SK-N-SH (cell line): ENCODE results near the gene STK35. TPM values are rescaled to one million over a fixed set of nuclear protein-coding genes. Genes with fewer than 3 reads are reported as not detected.

Source experiments
- CTCF ChIA-PET: fragments of 300-600, 350-600 bp; formaldehyde crosslinking; extraction: SDS; loops from one replicate; lab custom pipeline; 2021; lab: Yijun Ruan, JAX
- POLR2A ChIA-PET: fragments of 350-600 bp; sonication (Branson Sonifier 250); formaldehyde crosslinking; extraction: SDS; loops from one replicate; lab custom pipeline; 2020; ENCODE audit warnings: antibody characterized with exemption, inconsistent platforms; lab: Yijun Ruan, JAX
- DNase-seq: peaks from one replicate; pipeline ENCODE4 v3.0.0; 2012
- H2AFZ ChIP-seq: fragments of 200-600 bp; sonication (generic); 2 replicates; pipeline ENCODE4 v1.8.1; 2016; ENCODE audit warnings: antibody characterized with exemption, mild to moderate bottlenecking, low read depth
- H3F3A ChIP-seq: fragments of 200-600 bp; sonication (generic); replicated peaks from 2 replicates; pipeline ENCODE3; 2016; ENCODE audit warnings: antibody characterized with exemption, mild to moderate bottlenecking; ENCODE audit not compliant: insufficient read depth
- H3K27ac ChIP-seq, 2 experiments: fragments of 200-500 bp in 1 of 2; fragments of 200-600 bp in 1 of 2; sonication (Bioruptor generic) in 1 of 2; sonication (generic), shearing (Covaris generic) in 1 of 2; 2 replicates each; pipeline versions ENCODE4 v1.5.1 to v1.6.1; 2014 to 2016; ENCODE audit warnings: low read depth in 2 of 2, inconsistent platforms in 1 of 2, low read length in 1 of 2, mild to moderate bottlenecking in 1 of 2, mixed read lengths in 1 of 2
- H3K27me3 ChIP-seq: fragments of 200-600 bp; sonication (generic), shearing (Covaris generic); 2 replicates; pipeline ENCODE4 v1.6.1; 2016; ENCODE audit warnings: mixed run types; ENCODE audit not compliant: insufficient read depth
- H3K36me3 ChIP-seq, 2 experiments: fragments of 200-500 bp in 1 of 2; fragments of 200-600 bp in 1 of 2; sonication (Bioruptor generic) in 1 of 2; sonication (generic) in 1 of 2; replicated peaks in 1 of 2; 2 replicates each; pipeline versions ENCODE3 to v1.5.1; 2014 to 2016; ENCODE audit warnings: low read length in 1 of 2, mild to moderate bottlenecking in 1 of 2; ENCODE audit not compliant: insufficient read depth in 2 of 2, control insufficient read depth in 1 of 2
- H3K4me1 ChIP-seq, 2 experiments: fragments of 200-500 bp in 1 of 2; fragments of 200-600 bp in 1 of 2; sonication (Bioruptor generic) in 1 of 2; sonication (generic), shearing (Covaris generic) in 1 of 2; 2 replicates each; pipeline versions ENCODE4 v1.5.1 to v1.6.1; 2014 to 2016; ENCODE audit warnings: low read depth in 1 of 2, low read length in 1 of 2, mixed run types in 1 of 2; ENCODE audit not compliant: insufficient read depth in 2 of 2, control insufficient read depth in 1 of 2
- H3K4me2 ChIP-seq: fragments of 200-600 bp; sonication (generic), shearing (Covaris generic); 2 replicates; pipeline ENCODE4 v1.6.1; 2017; ENCODE audit warnings: mixed run types
- H3K4me3 ChIP-seq, 2 experiments: fragments of 200-500 bp in 1 of 2; fragments of 200-600 bp in 1 of 2; sonication (Bioruptor generic) in 1 of 2; sonication (generic), shearing (Covaris generic) in 1 of 2; 2 replicates each; pipeline versions ENCODE4 v1.5.1 to v1.8.1; 2014 to 2016; ENCODE audit warnings: low read depth in 2 of 2, inconsistent platforms in 1 of 2, low read length in 1 of 2, mild to moderate bottlenecking in 1 of 2, mixed read lengths in 1 of 2, moderate library complexity in 1 of 2
- H3K79me2 ChIP-seq: fragments of 200-600 bp; sonication (generic); 2 replicates; pipeline ENCODE4 v1.8.1; 2017; ENCODE audit warnings: mild to moderate bottlenecking; ENCODE audit not compliant: insufficient read depth
- H3K9ac ChIP-seq: fragments of 200-600 bp; sonication (generic); 2 replicates; pipeline ENCODE4 v1.6.1; 2017; ENCODE audit warnings: mixed run types
- H3K9me2 ChIP-seq: fragments of 200-600 bp; sonication (generic); 2 replicates; pipeline ENCODE4 v1.6.1; 2017; ENCODE audit warnings: mixed run types
- H3K9me3 ChIP-seq: fragments of 200-600 bp; sonication (generic); 2 replicates; pipeline ENCODE4 v1.6.1; 2017; ENCODE audit warnings: mixed run types, mild to moderate bottlenecking, moderate library complexity
- H4K20me1 ChIP-seq: fragments of 200-600 bp; sonication (generic); 2 replicates; pipeline ENCODE4 v1.6.1; 2017; ENCODE audit warnings: mild to moderate bottlenecking, mixed run types; ENCODE audit not compliant: insufficient read depth
- FOXJ3 ChIP-seq: sonication (generic); formaldehyde crosslinking; IDR thresholded peaks from 2 replicates; pipeline ENCODE4 v1.5.1; 2020; ENCODE audit warnings: mild to moderate bottlenecking, missing genetic modification reagents
- FOXM1 ChIP-seq: IDR thresholded peaks from 2 replicates; pipeline ENCODE4 v1.4.0; 2012; ENCODE audit warnings: low read depth, mild to moderate bottlenecking
- GABPA ChIP-seq: IDR thresholded peaks from 2 replicates; pipeline ENCODE4 v1.4.0; 2012; ENCODE audit warnings: low read depth, mild to moderate bottlenecking
- MXI1 ChIP-seq: IDR thresholded peaks from 2 replicates; pipeline ENCODE4 v1.6.1; 2012; ENCODE audit warnings: mild to moderate bottlenecking, low read depth, low read length, improper control_type of control experiment
- NRF1 ChIP-seq: IDR thresholded peaks from 2 replicates; pipeline ENCODE4 v1.6.1; 2012; ENCODE audit warnings: low read depth, mild to moderate bottlenecking, low read length
- POLR2AphosphoS5 ChIP-seq: IDR thresholded peaks from 2 replicates; pipeline ENCODE4 v1.6.1; 2012; ENCODE audit warnings: low read depth, low read length
- RAD21 ChIP-seq: IDR thresholded peaks from 2 replicates; pipeline ENCODE4 v1.6.1; 2012; ENCODE audit warnings: mild to moderate bottlenecking, low read length
- RCOR1 ChIP-seq: fragments of 150-350 bp; IDR thresholded peaks from 2 replicates; pipeline ENCODE4 v1.6.1; 2017; ENCODE audit warnings: antibody characterized with exemption, low read length
- RFX5 ChIP-seq: IDR thresholded peaks from 2 replicates; pipeline ENCODE4 v1.6.1; 2012; ENCODE audit warnings: mild to moderate bottlenecking, improper control_type of control experiment, low read length
- SIN3A ChIP-seq: IDR thresholded peaks from 2 replicates; pipeline ENCODE4 v1.6.1; 2012; ENCODE audit warnings: low read depth, mild to moderate bottlenecking, low read length, moderate library complexity, borderline replicate concordance
- SMC3 ChIP-seq: IDR thresholded peaks from 2 replicates; pipeline ENCODE4 v1.6.1; 2012; ENCODE audit warnings: low read depth, low read length, improper control_type of control experiment
- TAF1 ChIP-seq: IDR thresholded peaks from 2 replicates; pipeline ENCODE4 v1.6.1; 2012; ENCODE audit warnings: low read depth, mild to moderate bottlenecking, low read length, moderate library complexity, borderline replicate concordance
- YY1 ChIP-seq: IDR thresholded peaks from 2 replicates; pipeline ENCODE4 v1.4.0; 2012; ENCODE audit warnings: low read depth, mild to moderate bottlenecking
- WGBS: methylation state at CpG from one replicate; pipeline ENCODE4 v1.1.6; 2017; ENCODE audit warnings: low lambda C conversion rate; 5-methylcytosine and 5-hydroxymethylcytosine counted together
- polyA plus RNA-seq, 3 experiments: library from polyadenylated mRNA; depleted of rRNA; stranded (reverse); fragments of >200 nt; gene quantifications; 2 replicates each; pipeline ENCODE4 v1.2.3, GENCODE V29; 2012
- TF ChIP-seq, protein P1 (sequence below): IDR thresholded peaks from 2 replicates; pipeline ENCODE4 v1.4.0; 2012; ENCODE audit warnings: low read depth, borderline replicate concordance
- TF ChIP-seq, protein P2 (sequence below): fragments of 150-350 bp; IDR thresholded peaks from 2 replicates; pipeline ENCODE4 v1.6.1; 2016; ENCODE audit warnings: mild to moderate bottlenecking, low read depth, low read length
- TF ChIP-seq, protein P3 (sequence below): fragments of 150-350 bp; IDR thresholded peaks from 2 replicates; pipeline ENCODE4 v1.6.1; 2017; ENCODE audit warnings: antibody characterized with exemption, low read length, low read depth, borderline replicate concordance
- TF ChIP-seq, protein P4 (sequence below): IDR thresholded peaks from 2 replicates; pipeline ENCODE4 v1.4.0; 2012; ENCODE audit warnings: low read depth
- TF ChIP-seq, protein P5 (sequence below): IDR thresholded peaks from 2 replicates; pipeline ENCODE4 v1.4.0; 2012; ENCODE audit warnings: low read depth, borderline replicate concordance

The STK35 gene
- polyA plus RNA-seq, 1 of the 3 experiments (the other 2 are of a cell fraction) = 6.7 TPM

DNA sequence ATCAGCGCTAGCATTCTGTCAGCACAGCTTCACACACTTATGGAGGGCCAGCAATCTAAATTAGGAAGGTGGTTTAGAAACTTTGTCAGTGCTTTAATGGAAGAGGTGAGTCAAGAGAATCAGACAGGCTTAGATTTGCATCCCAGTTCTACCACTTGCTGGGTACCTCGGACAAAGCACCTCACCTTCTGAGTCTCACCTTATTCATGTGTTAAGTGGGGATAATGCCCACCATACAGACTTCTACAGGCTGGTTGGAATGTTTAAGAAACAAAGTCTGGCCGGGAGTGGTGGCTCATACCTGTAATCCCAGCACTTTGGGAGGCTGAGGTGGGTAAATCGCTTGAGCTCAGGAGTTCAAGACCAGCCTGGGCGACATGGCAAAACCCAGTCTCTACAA, 12.2 kb upstream of the STK35 start:
- H3K9me3 ChIP-seq = no peaks in the 10 kb centered on the region
- H3K9me2 ChIP-seq = no peaks in the 10 kb centered on the region
- DNase-seq = no peak
- no peaks in the 10 kb centered on the region for H4K20me1 ChIP-seq
- no peak overlapping the region for H3K9ac ChIP-seq
- WGBS = 42% methylated on average over 5 of the region's 5 CpGs
- no peak overlapping the region for H2AFZ ChIP-seq
- POLR2A ChIA-PET = no interaction called here
- H3K4me1 ChIP-seq = no peaks in the 10 kb centered on the region
- H3K4me3 ChIP-seq = no peak overlapping the region
- H3K36me3 ChIP-seq = no peaks in the 10 kb centered on the region
- TF ChIP-seq, protein P1, sequence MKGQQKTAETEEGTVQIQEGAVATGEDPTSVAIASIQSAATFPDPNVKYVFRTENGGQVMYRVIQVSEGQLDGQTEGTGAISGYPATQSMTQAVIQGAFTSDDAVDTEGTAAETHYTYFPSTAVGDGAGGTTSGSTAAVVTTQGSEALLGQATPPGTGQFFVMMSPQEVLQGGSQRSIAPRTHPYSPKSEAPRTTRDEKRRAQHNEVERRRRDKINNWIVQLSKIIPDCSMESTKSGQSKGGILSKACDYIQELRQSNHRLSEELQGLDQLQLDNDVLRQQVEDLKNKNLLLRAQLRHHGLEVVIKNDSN = no peak
- TF ChIP-seq NRF1 (no peak), RCOR1 (no peak), TAF1 (no peak), SIN3A (no peak), SMC3 (no peak), GABPA (no peak), RFX5 (no peak), FOXM1 (no peak), POLR2AphosphoS5 (no peak), YY1 (no peak), FOXJ3 (CRISPR knock-in tag) (no peak), MXI1 (no peak), RAD21 (no peak)
- TF ChIP-seq, protein P2, sequence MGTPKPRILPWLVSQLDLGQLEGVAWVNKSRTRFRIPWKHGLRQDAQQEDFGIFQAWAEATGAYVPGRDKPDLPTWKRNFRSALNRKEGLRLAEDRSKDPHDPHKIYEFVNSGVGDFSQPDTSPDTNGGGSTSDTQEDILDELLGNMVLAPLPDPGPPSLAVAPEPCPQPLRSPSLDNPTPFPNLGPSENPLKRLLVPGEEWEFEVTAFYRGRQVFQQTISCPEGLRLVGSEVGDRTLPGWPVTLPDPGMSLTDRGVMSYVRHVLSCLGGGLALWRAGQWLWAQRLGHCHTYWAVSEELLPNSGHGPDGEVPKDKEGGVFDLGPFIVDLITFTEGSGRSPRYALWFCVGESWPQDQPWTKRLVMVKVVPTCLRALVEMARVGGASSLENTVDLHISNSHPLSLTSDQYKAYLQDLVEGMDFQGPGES = no peak
- TF ChIP-seq, protein P3, sequence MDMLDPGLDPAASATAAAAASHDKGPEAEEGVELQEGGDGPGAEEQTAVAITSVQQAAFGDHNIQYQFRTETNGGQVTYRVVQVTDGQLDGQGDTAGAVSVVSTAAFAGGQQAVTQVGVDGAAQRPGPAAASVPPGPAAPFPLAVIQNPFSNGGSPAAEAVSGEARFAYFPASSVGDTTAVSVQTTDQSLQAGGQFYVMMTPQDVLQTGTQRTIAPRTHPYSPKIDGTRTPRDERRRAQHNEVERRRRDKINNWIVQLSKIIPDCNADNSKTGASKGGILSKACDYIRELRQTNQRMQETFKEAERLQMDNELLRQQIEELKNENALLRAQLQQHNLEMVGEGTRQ = no peak
- TF ChIP-seq, protein P4, sequence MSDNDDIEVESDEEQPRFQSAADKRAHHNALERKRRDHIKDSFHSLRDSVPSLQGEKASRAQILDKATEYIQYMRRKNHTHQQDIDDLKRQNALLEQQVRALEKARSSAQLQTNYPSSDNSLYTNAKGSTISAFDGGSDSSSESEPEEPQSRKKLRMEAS = no peak
- TF ChIP-seq, protein P5, sequence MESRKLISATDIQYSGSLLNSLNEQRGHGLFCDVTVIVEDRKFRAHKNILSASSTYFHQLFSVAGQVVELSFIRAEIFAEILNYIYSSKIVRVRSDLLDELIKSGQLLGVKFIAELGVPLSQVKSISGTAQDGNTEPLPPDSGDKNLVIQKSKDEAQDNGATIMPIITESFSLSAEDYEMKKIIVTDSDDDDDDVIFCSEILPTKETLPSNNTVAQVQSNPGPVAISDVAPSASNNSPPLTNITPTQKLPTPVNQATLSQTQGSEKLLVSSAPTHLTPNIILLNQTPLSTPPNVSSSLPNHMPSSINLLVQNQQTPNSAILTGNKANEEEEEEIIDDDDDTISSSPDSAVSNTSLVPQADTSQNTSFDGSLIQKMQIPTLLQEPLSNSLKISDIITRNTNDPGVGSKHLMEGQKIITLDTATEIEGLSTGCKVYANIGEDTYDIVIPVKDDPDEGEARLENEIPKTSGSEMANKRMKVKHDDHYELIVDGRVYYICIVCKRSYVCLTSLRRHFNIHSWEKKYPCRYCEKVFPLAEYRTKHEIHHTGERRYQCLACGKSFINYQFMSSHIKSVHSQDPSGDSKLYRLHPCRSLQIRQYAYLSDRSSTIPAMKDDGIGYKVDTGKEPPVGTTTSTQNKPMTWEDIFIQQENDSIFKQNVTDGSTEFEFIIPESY = no peak
- no peak overlapping the region for H3K27ac ChIP-seq
- H3K79me2 ChIP-seq = no peaks in the 10 kb centered on the region
- H3F3A ChIP-seq = peaks cover 5% of the 10 kb centered on the region
- H3K4me2 ChIP-seq = no peak overlapping the region
- CTCF ChIA-PET = interaction anchor here (1.4 kb wide), 1 partner anchor 83 kb away, joined by 4 read pairs; no protein-coding TSS in a partner anchor
- peaks cover 26% of the 10 kb centered on the region for H3K27me3 ChIP-seq
